Measurements from ENCODE around the gene DGKA. TPM values are rescaled to one million over a fixed set of nuclear protein-coding genes. Genes with fewer than 3 reads are reported as not detected.
"Not testable (repeated sequence)": the region's sequence is repeated elsewhere in the genome, so short reads cannot be mapped to it uniquely, and the experiment has no call there.

DGKA gene
- 10.9 TPM for total RNA-seq

GRCh38 chr12:55930771-55931316 lies at the start of gene DGKA:
TSS of gene DGKA (plus strand) at chr12:55931162. CDS start at chr12:55936504, 5,342 bp downstream.
- DNase-seq = peak; percentile 6

- DNase-seq = no peak
Measured at GRCh38 chr12:55885113-55885512, 45.8 kb upstream of the DGKA start.

- DNase-seq = no peak
Measured at GRCh38 chr12:55891310-55891709, 39.7 kb upstream of the DGKA start.

- DNase-seq = no peak
Measured at GRCh38 chr12:55893723-55894122, 37.2 kb upstream of the DGKA start.

- no peak for DNase-seq
Measured at GRCh38 chr12:55899082-55899481, 31.9 kb upstream of the DGKA start.

GRCh38 chr12:55901881-55902490 lies 29.0 kb upstream of the DGKA start:
- DNase-seq = no peak

GRCh38 chr12:55906056-55906455 lies 24.9 kb upstream of the DGKA start:
- DNase-seq = no peak

GRCh38 chr12:55908726-55909512 lies 22.0 kb upstream of the DGKA start:
- DNase-seq = no peak

- no peak for DNase-seq
Measured at GRCh38 chr12:55909513-55909884, 21.5 kb upstream of the DGKA start.

- no peak for DNase-seq
Measured at GRCh38 chr12:55912908-55913307, 18.1 kb upstream of the DGKA start.

GRCh38 chr12:55915482-55915859 lies 15.5 kb upstream of the DGKA start:
- DNase-seq = no peak

GRCh38 chr12:55919032-55919431 lies 11.9 kb upstream of the DGKA start:
- not testable (repeated sequence) for DNase-seq

- no peak for DNase-seq
Measured at GRCh38 chr12:55922126-55922525, 8.8 kb upstream of the DGKA start.

- DNase-seq = not testable (repeated sequence)
Measured at GRCh38 chr12:55923648-55924047, 7.3 kb upstream of the DGKA start.

- no peak for DNase-seq
Measured at GRCh38 chr12:55925371-55925770, 5.6 kb upstream of the DGKA start.

GRCh38 chr12:55925870-55926737 lies 4.9 kb upstream of the DGKA start:
- no peak for DNase-seq

- peak; percentile 84 for DNase-seq
Measured at GRCh38 chr12:55926738-55927587, 4.0 kb upstream of the DGKA start.

GRCh38 chr12:55927588-55928502 lies 3.1 kb upstream of the DGKA start, which contains the start of gene PYM1:
TSS of gene PYM1 (minus strand) at chr12:55927894. CDS start at chr12:55927761, 133 bp downstream.
- peak; percentile 45 for DNase-seq

- DNase-seq = no peak
Measured at GRCh38 chr12:55929306-55929791, 1.6 kb upstream of the DGKA start.

- no peak for DNase-seq
Measured at GRCh38 chr12:55931317-55931779, 386 bp downstream of the DGKA start.
